Stimulated activated CD8-positive, alpha-beta memory T cell treated with anti-CD3 and anti-CD28 coated beads, Interleukin-2, amount 100 ng/mL, for 1 hour (primary cell): Measurements from ENCODE around the gene DIP2C.

Experiments used
- DNase-seq, 2 donors: peaks; one replicate each; pipeline ENCODE4 v3.0.0-alpha.2; 2020; ENCODE audit warnings: low read depth in 2 of 2

The DIP2C gene

GRCh38 chr10:625751-626711 lies 63.4 kb downstream of the DIP2C start:
- no peak for DNase-seq

DNA sequence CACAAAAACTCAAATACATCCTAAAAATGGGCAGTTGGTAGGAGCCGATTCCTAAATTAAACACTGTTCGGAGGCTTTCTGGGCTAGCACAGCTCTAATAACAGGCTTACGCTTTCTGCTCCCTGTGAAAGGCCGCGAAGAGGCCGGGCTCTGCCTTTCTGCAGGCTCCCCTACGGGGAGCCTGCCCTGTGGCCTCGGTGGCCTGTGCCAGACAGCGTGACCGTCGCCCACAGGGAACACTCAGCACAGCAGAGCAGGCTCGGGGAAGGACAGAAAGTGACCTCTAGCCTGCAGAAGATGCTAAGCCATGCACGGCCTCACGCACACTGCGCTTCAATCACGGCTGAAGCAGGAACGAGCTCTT lies 64.2 kb downstream of the DIP2C start:
- DNase-seq, result no peak

DNA sequence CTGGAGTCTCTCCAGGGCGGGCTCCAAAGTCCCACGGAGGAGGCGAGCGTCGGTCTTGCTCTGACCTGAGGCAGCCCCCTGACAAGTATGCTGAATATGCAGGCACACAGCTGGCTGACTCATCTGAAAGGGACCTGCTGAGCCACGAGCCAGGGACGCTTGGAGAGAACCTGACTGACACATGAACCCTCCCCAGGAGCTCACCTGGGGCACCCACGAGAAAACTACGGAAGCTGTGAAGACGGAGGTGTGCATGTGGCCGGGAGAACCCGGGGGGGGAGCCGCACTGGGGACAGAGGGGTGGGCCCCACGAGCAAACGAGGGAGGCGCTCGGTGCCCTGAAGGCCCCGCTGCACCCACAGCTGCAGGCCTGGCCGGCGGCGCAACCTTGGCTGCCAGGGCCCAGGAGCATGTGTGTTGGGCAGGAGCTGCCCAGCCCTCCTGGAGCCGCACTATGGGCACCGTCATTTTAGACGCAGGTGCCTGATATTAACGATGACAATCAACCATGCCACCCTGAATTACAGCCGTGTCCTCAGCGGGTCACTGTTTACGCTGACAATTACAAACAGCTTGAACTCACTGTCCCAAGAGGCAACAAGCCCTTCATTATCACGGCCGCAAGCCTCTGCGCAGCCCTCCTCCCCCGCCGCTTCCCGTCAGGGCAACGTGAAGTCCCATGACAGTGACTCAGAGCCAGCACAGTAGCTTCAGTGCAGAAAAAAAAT lies 64.7 kb downstream of the DIP2C start:
- no peak for DNase-seq

DNA sequence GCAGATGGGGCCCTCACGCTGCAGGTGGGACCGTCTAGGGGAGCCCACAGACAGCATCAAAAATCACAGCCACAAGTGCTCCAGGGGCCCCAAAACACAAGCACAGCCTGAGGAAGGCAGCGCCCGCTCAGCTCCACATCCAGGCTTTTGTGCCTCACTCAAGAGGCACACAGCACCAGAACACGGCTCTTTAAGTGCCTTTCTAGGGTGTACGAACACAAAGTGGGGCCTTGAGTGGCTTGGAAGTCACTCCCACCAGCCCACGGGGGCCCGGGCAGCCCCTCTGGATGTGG lies 65.2 kb downstream of the DIP2C start:
- no peak for DNase-seq

DNA sequence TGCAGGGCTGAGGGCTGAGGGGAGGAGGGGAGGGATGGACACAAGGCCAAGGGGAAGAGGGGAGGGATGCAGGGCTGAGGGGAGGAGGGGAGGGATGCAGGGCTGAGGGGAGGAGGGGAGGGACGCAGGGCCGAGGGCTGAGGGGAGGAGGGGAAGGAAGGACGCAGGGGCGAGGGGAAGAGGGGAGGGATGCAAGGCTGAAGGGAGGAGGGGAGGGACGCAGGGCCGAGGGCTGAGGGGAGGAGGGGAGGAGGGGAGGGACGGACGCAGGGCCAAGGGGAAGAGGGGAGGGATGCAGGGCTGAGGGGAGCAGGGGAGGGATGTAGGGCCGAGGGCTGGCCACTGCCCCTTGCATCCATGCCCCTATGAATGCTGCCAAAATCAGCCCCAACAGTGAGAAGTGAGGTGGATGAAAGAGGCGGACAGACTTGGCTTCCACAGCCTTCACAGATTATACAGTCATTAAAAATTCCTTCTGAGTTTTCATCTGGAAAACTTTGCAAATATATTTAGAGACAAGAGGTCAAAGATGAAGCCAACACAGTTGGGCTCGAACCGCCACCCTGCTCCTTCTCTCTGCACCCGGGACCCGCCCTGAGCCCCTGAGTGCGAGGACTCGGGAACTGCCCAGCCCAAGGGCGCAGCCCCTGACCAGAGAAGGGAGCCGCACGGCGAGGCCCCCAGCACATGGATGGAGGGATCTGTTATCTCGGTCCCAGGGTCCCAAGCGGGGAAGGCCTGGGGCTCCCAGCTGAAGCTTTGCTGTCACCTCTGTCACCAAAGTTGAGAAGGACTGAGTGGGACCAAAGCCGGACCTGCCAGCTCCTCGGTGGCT lies 65.8 kb downstream of the DIP2C start:
- DNase-seq, result no peak

GRCh38 chr10:623014-623413 lies 66.5 kb downstream of the DIP2C start:
- no peak for DNase-seq

- DNase-seq, result no peak
Measured at GRCh38 chr10:621981-622740, 67.3 kb downstream of the DIP2C start.

DNA sequence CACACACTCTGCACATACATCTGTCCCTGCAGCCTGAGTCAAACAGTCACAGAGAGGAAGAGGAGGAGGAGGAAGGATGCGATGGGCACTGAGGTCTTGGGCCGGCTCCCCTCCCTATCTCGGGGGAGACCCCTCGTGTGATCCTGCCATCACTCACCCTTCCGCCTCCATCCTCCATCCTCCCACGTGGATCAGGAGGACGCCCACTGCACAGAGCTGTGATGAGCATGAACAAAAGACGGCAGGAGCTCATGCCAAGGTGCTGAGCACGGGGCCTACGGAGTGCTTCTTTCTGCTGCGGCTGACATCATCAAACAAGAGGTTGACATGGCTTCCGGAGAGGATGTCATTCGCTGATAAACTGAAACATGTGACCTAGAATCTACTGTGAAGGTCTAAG lies 68.0 kb downstream of the DIP2C start:
- DNase-seq, result no peak

DNA sequence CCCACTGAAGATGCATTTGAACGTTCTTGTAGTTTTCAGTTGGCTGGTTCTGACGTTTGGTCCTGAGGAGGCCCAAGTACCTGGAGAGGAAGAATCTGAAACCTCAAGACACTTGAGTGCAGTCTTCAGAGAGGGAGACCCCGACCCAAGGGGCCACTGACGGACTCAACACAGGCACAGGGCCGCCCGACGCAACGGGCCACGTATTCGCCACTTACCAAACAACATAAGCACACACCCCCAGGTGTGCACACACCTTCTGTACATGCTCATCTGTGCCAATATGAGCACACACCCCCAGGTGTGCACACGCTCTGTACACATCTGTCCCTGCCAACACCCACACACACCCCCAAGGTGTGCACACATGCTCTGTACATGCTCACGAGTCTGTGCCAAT lies 68.5 kb downstream of the DIP2C start:
- no peak for DNase-seq

DNA sequence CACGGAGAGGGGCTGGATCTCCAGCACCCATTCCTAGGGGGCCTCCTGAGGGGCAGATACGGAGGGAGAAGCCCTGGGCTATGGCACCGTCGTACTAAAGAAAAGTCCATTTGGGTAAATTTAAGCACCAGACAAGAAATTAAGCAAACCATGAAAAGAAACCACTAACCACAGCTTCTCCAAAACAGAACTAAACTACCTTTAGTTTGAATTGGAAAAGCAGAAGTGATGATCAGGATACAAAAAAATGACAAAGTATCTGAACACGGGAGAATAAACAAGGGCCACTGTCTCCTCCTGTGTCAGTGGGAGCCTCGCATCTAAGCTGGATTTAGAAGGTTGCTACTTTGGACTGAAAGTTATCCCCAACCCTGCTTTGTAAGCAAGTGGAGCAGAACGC lies 69.1 kb downstream of the DIP2C start:
- DNase-seq, result no peak

DNA sequence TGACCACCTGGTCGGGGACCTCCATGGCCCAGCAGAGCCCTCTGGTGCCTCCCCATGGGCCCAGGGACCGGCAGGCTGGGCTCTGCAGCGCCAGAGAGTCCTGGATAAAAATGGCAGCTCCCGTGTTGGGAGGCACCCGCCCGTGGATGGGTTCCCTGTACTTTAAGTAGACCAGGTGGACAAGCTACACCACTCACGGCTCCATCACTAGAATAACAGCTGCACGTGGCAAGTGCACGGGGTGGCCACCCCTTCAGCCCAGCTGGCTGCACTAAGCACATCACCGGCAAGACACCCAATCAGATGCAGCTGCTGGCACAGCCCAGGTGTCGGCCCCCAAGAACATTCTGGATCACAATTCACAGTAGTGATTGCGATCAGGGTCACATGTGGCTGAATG lies 69.8 kb downstream of the DIP2C start:
- DNase-seq, result no peak

GRCh38 chr10:618229-618989 lies 71.1 kb downstream of the DIP2C start:
- DNase-seq, result no peak

DNA sequence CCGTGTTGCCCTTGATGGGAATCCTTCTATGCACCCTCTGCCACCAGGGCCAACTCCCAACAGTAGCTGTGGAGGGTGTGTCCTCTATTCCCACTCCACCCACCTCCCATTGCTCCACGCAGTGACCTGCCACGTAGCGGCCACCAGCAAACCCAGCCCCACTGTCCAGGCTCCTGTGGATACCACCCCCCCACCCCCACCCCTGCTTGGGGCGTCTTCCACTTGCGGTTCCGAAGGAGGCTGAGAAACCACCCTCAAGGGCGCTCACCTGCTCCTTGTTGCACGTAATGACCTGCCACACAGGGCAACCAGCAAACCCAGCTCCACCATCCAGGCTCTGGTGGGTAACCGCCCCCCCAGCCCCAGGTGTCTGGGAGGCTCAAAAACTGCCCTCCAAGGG lies 72.0 kb downstream of the DIP2C start:
- no peak for DNase-seq

DNA sequence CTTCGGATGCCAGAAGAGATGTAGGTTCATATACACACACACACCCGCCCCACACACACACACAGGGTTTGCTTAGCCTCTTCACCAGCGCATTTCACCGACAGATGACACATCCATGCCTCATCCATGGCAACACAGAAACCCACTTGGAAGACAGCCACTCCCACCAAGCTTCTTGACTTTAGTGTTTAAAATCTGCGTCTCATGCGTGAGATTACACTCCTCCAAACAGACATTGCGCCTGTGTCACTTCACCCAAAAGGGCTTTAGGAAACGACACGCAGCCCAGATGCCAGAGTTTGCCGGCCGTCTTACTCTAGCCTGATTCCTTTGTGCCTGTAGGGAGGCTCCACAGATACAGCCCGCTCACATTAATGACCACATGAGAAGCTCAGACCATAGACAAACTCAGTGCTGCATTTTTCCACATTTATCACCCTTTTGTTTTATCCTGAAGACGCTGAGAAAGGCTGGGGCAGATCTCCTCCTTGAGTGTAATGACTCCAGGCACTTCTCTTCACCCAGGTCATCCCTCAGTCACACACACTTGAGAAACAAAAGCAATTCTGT lies 73.8 kb downstream of the DIP2C start:
- DNase-seq, result no peak

GRCh38 chr10:614790-615582 lies 74.5 kb downstream of the DIP2C start:
- DNase-seq, result no peak

- no peak for DNase-seq
Measured at GRCh38 chr10:614139-614711, 75.2 kb downstream of the DIP2C start.

DNA sequence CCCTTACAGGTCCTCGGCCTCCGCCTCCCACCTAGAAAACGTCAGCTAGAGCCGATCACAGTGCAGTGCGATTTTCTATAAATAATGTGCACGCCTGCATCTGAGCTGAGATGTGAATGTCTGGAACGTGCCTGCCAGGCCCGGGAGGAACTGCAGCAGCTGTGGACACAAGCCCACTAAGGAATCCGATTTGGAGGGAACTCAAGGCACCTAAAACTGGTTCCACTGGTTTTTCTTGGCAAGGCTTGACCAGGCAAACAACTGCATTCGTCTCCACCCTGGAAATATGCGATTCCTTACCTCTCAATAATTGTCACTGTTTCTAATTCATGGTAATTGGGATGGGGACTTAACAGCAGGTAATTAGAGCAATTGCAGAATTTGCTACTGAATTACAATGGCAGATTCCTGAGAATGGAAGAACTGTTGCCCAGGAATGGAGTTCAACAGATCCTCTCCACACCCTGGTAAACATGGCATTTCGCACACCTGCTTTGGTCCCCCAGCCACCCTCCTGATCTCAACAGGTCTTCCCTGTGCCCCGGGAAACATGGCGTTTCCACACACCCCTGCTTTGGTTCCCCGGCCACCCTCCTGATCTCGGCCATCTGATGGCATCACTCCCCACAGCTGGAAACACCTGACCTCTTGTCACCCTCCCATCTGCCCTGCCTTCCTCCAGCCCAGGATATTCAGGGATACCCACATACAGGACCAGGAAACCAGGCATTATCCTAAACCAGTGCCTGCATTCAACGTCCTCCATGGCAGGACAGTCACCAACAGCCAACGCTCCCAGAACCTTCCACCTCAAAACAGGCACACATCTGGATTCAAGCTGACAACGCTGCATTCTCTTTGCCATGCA lies 76.0 kb downstream of the DIP2C start:
- DNase-seq, result no peak

GRCh38 chr10:612696-613095 lies 76.8 kb downstream of the DIP2C start:
- no peak for DNase-seq
